ENCODE data around the gene PTGDR. TPM values are rescaled to one million over a fixed set of nuclear protein-coding genes. Genes with fewer than 3 reads are reported as not detected.

The PTGDR gene
- total RNA-seq, 1 experiment from 2014 or later, result not detected

- Histone ChIP-seq H3K4me2 (ENCODE audit: low read length) (no peak overlapping the region), H3K9me2 (ENCODE audit: insufficient read depth) (no peaks in the 10 kb centered on the region), H3K27ac (ENCODE audit: low read depth, low read length) (no peak overlapping the region), H3K9me3 (ENCODE audit: control insufficient read depth in 1 of 2, insufficient read depth in 1 of 2, low read depth in 1 of 2, low read length in 2 of 2) (no peaks in the 10 kb centered on the region), H3K4me1 (ENCODE audit: control insufficient read depth in 1 of 2, insufficient read depth in 2 of 2, low read length in 2 of 2) (no peaks in the 10 kb centered on the region), H2AFZ (ENCODE audit: low read depth, low read length, poor library complexity, severe bottlenecking) (no peak overlapping the region), H3K79me2 (ENCODE audit: insufficient read depth, low read length) (no peaks in the 10 kb centered on the region), H3K27me3 (ENCODE audit: insufficient read depth, low read length) (no peaks in the 10 kb centered on the region), H3K4me3 (replicated peaks in 1 of 2; ENCODE audit: low read depth in 1 of 2, low read length in 2 of 2) (no peak overlapping the region), H3K36me3 (ENCODE audit: control insufficient read depth in 1 of 2, insufficient read depth in 2 of 2, low read length in 2 of 2) (no peaks in the 10 kb centered on the region), H3K9ac (ENCODE audit: low read length) (no peak overlapping the region), H4K20me1 (ENCODE audit: insufficient read depth) (no peaks in the 10 kb centered on the region)
- TF ChIP-seq ATF3 (IDR thresholded peaks at IDR 0.05), result no peak
- no peak for TF ChIP-seq TCF7L2 (IDR thresholded peaks at IDR 0.05; ENCODE audit: borderline replicate concordance, extremely low read depth, insufficient read depth, insufficient read length)
- TF ChIP-seq FOSL1 (IDR thresholded peaks at IDR 0.05; ENCODE audit: low read depth), result no peak
- TF ChIP-seq SP1 (IDR thresholded peaks at IDR 0.05; ENCODE audit: low read depth), result no peak
- TF ChIP-seq REST (IDR thresholded peaks at IDR 0.05; ENCODE audit: low read depth), result no peak
- no peak for TF ChIP-seq JUND (IDR thresholded peaks at IDR 0.05)
- no peak for TF ChIP-seq CTCF (IDR thresholded peaks at IDR 0.05 in 2 of 3, conservative IDR thresholded peaks at IDR 0.05 in 1 of 3; ENCODE audit: borderline replicate concordance in 1 of 3, insufficient read depth in 1 of 3, low read depth in 2 of 3, low read length in 2 of 3)
- TF ChIP-seq EGR1 (IDR thresholded peaks at IDR 0.05; ENCODE audit: low read depth), result no peak
- no peak for TF ChIP-seq ZFX (IDR thresholded peaks at IDR 0.05)
- TF ChIP-seq ZNF274 (IDR thresholded peaks at IDR 0.05; ENCODE audit: low read depth, low read length), result no peak
- no peak for TF ChIP-seq RAD21 (IDR thresholded peaks at IDR 0.05; ENCODE audit: low read depth)
- no peak for TF ChIP-seq CBX3 (IDR thresholded peaks at IDR 0.05; ENCODE audit: low read depth)
- no peak for TF ChIP-seq EZH2phosphoT487 (IDR thresholded peaks at IDR 0.05; ENCODE audit: borderline replicate concordance)
- no peak for TF ChIP-seq CEBPB (IDR thresholded peaks at IDR 0.05; ENCODE audit: low read depth)
- no peak for TF ChIP-seq EZH2 (IDR thresholded peaks at IDR 0.05)
- TF ChIP-seq YY1 (IDR thresholded peaks at IDR 0.05; ENCODE audit: extremely low read depth, insufficient replicate concordance, low read depth, low read length), result no peak
- no peak for TF ChIP-seq MAX (IDR thresholded peaks at IDR 0.05)
- no peak for TF ChIP-seq ELF1 (IDR thresholded peaks at IDR 0.05; ENCODE audit: borderline replicate concordance, low read depth)
- no peak for TF ChIP-seq SRF (IDR thresholded peaks at IDR 0.05; ENCODE audit: low read depth)
- no TSS peak for BruUV-seq (replicated peaks)
- RAD21 ChIA-PET (ENCODE audit: low non-redundant PET in 1 of 2, low total read pairs in 2 of 2, uncharacterized antibody in 2 of 2, unreplicated experiment in 2 of 2), result no interaction called here
- CTCF ChIA-PET, result no interaction called here
- intact Hi-C loops (cut with micrococcal nuclease), result no loop called here
- POLR2A ChIA-PET, result no interaction called here
- ATAC-seq (no peak), DNase-seq (ENCODE audit: low read depth, low spot score) (no peak)
Observed at GRCh38 chr14:52220924-52221811, 46.3 kb upstream of the PTGDR start.

Measured in HCT116 (cell line).